Neural cell (in vitro differentiated cells): Measurements from ENCODE around the gene SMLR1.

Experiments
- TF ChIP-seq, protein P1 (sequence below): IDR thresholded peaks from 2 replicates; pipeline ENCODE4 v1.6.1; 2012; ENCODE audit warnings: borderline replicate concordance
- TF ChIP-seq, protein P2 (sequence below): fragments of 450-650 bp; IDR thresholded peaks from 2 replicates; pipeline ENCODE4 v1.5.1; 2014; ENCODE audit warnings: antibody characterized with exemption, mild to moderate bottlenecking, moderate library complexity; ENCODE audit not compliant: poor library complexity, severe bottlenecking

DNA sequence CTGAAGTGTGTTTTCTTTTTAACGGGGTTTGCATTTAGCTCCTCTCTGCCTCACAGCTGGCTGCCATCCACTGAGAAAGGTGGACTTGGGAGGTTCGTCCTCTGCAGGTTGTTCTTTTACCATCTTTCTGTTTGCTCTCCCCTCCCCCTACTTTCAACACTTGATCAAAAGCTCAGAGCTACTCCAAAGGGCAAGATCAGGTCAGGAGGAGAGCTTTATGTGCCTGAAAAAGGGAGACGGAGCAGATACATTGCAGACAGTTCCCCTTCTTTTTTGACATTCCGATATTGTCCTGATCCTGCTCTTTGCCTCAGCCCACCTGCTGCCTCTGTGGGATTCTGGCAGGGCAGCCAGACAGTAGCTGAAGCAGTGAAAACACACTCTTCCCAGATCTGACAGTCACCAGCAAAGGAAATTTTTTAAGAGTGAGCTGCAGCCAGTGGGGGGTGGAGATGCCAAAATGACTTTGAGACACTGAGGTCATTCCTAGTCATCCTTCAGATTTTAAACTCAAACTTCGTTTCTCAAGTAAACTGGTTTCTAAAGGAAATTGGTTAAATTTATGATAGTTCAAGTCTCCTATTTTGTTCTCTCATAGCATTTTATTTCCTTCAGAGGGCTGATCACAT, 26.5 kb downstream of the SMLR1 start:
- TF ChIP-seq, protein P1, sequence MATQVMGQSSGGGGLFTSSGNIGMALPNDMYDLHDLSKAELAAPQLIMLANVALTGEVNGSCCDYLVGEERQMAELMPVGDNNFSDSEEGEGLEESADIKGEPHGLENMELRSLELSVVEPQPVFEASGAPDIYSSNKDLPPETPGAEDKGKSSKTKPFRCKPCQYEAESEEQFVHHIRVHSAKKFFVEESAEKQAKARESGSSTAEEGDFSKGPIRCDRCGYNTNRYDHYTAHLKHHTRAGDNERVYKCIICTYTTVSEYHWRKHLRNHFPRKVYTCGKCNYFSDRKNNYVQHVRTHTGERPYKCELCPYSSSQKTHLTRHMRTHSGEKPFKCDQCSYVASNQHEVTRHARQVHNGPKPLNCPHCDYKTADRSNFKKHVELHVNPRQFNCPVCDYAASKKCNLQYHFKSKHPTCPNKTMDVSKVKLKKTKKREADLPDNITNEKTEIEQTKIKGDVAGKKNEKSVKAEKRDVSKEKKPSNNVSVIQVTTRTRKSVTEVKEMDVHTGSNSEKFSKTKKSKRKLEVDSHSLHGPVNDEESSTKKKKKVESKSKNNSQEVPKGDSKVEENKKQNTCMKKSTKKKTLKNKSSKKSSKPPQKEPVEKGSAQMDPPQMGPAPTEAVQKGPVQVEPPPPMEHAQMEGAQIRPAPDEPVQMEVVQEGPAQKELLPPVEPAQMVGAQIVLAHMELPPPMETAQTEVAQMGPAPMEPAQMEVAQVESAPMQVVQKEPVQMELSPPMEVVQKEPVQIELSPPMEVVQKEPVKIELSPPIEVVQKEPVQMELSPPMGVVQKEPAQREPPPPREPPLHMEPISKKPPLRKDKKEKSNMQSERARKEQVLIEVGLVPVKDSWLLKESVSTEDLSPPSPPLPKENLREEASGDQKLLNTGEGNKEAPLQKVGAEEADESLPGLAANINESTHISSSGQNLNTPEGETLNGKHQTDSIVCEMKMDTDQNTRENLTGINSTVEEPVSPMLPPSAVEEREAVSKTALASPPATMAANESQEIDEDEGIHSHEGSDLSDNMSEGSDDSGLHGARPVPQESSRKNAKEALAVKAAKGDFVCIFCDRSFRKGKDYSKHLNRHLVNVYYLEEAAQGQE: no peak
- TF ChIP-seq, protein P2, sequence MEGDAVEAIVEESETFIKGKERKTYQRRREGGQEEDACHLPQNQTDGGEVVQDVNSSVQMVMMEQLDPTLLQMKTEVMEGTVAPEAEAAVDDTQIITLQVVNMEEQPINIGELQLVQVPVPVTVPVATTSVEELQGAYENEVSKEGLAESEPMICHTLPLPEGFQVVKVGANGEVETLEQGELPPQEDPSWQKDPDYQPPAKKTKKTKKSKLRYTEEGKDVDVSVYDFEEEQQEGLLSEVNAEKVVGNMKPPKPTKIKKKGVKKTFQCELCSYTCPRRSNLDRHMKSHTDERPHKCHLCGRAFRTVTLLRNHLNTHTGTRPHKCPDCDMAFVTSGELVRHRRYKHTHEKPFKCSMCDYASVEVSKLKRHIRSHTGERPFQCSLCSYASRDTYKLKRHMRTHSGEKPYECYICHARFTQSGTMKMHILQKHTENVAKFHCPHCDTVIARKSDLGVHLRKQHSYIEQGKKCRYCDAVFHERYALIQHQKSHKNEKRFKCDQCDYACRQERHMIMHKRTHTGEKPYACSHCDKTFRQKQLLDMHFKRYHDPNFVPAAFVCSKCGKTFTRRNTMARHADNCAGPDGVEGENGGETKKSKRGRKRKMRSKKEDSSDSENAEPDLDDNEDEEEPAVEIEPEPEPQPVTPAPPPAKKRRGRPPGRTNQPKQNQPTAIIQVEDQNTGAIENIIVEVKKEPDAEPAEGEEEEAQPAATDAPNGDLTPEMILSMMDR: no peak
